ENCODE results near the gene SLC25A27.

Gene SLC25A27

GRCh38 chr6:46715141-46715540, 62.4 kb downstream of the SLC25A27 start:
- DNase-seq (ENCODE audit: low read depth in 3 of 3), result no peak

GRCh38 chr6:46719099-46719498, 66.3 kb downstream of the SLC25A27 start:
- DNase-seq (ENCODE audit: low read depth in 3 of 3), result no peak

- no peak for DNase-seq (ENCODE audit: low read depth in 3 of 3)
Measured at GRCh38 chr6:46720401-46720800, 67.6 kb downstream of the SLC25A27 start.

All from stimulated activated CD4-positive, alpha-beta T cell treated with anti-CD3 and anti-CD28 coated beads, TNF-alpha, amount 100 ng/mL, for 24 hours (primary cell).